Erythroblast (primary cell): ENCODE results near the gene CLDN6.

Source experiments
- DNase-seq, 2 experiments: peaks; one replicate each; lab custom pipeline; 2025; lab: John Stamatoyannopoulos, UW
- GATA1 ChIP-seq: IDR thresholded peaks from 2 replicates; pipeline ENCODE4 v1.6.1; 2011; ENCODE audit warnings: low read depth, mild to moderate bottlenecking, control low read depth, low read length, moderate library complexity
- POLR2A ChIP-seq: IDR thresholded peaks from 2 replicates; pipeline ENCODE4 v1.6.1; 2011; ENCODE audit warnings: mild to moderate bottlenecking, low read length

CLDN6 gene

GRCh38 chr16:2966043-2966807 is 51.8 kb downstream of the CLDN6 start:
- no peak for DNase-seq
- TF ChIP-seq GATA1 = no peak
- no peak for TF ChIP-seq POLR2A
